ENCODE data around the gene LRPAP1.

The LRPAP1 gene

GRCh38 chr4:3499710-3500109, 32.5 kb downstream of the LRPAP1 start:
- DNase-seq, result no peak

- no peak for DNase-seq
Measured at GRCh38 chr4:3498901-3499510, 33.2 kb downstream of the LRPAP1 start.

GRCh38 chr4:3498407-3498806, 33.8 kb downstream of the LRPAP1 start:
- DNase-seq, result no peak

GRCh38 chr4:3497523-3498389, 34.5 kb downstream of the LRPAP1 start:
- DNase-seq, result no peak

- no peak for DNase-seq
Measured at GRCh38 chr4:3497095-3497494, 35.1 kb downstream of the LRPAP1 start.

- DNase-seq, result no peak
Measured at GRCh38 chr4:3496021-3496420, 36.2 kb downstream of the LRPAP1 start.

- no peak for DNase-seq
Measured at GRCh38 chr4:3495204-3495975, 36.8 kb downstream of the LRPAP1 start.

GRCh38 chr4:3494462-3494871, 37.8 kb downstream of the LRPAP1 start:
- DNase-seq, result no peak

- no peak for DNase-seq
Measured at GRCh38 chr4:3493720-3494461, 38.3 kb downstream of the LRPAP1 start.

- no peak for DNase-seq
Measured at GRCh38 chr4:3492741-3493719, 39.2 kb downstream of the LRPAP1 start.

- DNase-seq, result no peak
Measured at GRCh38 chr4:3491681-3492405, 40.4 kb downstream of the LRPAP1 start.

- DNase-seq, result no peak
Measured at GRCh38 chr4:3489451-3489962, 42.7 kb downstream of the LRPAP1 start.

- no peak for DNase-seq
Measured at GRCh38 chr4:3488820-3489219, 43.4 kb downstream of the LRPAP1 start.

GRCh38 chr4:3487861-3488260, 44.4 kb downstream of the LRPAP1 start:
- no peak for DNase-seq

GRCh38 chr4:3486541-3487540, 45.4 kb downstream of the LRPAP1 start:
- no peak for DNase-seq

GRCh38 chr4:3485886-3486540, 46.2 kb downstream of the LRPAP1 start:
- DNase-seq, result no peak

GRCh38 chr4:3485011-3485791, 47.0 kb downstream of the LRPAP1 start:
- DNase-seq, result no peak

All from activated CD4-positive, alpha-beta T cell treated with anti-CD3 and anti-CD28 coated beads, Interleukin-2, amount 50 U/mL, for 16 hours (primary cell).